GM03348 (cell line): ENCODE measurements around the gene DTNB.

Experiments used
- DNase-seq: peaks from one replicate; pipeline ENCODE4 v3.0.0; 2012; ENCODE audit warnings: low spot score

DTNB gene

DNA sequence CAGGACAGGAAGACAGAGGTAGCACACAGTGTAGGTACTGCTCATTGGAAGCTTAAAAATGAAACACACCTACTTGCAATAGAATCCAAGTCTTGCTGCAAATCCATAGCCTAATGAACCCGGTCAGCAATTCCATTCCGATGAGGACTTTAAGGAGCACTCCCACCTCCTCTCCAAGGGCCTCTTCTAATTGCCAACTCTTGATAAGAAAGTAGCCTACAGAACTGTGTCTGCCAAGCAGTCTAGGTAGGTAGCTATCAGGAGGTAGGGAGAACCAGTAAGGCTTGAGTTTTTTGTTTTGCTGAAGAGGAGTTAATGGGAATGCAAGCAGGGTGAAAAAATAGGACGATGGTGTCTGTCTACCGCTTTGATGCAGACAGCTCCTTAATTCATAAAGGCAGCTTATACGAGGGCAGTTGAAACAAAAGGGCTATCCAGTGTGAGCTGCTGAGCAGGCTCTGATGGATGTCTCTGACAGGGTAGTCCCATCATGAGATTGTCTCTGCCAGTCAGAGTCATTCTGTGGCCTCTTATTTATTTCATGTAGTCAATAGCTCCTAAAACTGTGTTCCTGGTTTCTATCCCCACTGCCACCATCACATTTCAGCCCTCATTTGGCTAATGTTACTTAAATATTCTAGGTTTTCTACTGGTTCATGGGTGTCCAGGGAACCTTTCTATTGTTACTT lies 176.0 kb downstream of the DTNB start:
- DNase-seq = no peak

- no peak for DNase-seq
These were observed 178.8 kb downstream of the DTNB start for GRCh38 chr2:25494616-25495015.

GRCh38 chr2:25493207-25493606 lies 180.2 kb downstream of the DTNB start:
- DNase-seq = no peak

GRCh38 chr2:25492726-25493125 lies 180.7 kb downstream of the DTNB start:
- no peak for DNase-seq

DNA sequence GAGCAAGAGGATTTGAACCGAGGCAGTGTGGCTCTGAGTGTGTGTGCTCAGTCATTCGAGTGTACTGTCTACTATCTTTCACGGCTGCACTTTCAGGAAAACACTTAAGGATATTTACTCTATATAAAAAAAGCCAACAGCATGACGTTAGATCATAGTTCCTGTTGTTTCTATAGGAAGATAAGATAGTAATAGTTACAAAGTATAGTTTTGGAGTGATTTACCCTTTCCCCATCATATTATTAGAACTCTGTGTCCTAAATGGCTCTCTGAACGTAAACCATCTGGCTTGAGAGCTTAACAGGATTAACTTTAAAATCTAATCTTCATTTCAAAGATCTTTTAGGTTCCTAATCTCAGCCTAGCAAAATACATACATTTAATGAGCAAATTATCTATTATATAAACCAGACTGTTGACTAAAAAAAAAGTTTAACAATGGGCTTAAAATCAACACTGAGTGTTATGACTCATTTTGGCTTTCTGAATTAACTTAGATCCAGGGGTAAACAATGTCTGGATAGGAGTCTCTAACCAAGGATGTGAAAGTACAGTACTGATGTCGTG lies 181.3 kb downstream of the DTNB start:
- peak; percentile 55 for DNase-seq

GRCh38 chr2:25491003-25491696 lies 182.2 kb downstream of the DTNB start:
- DNase-seq = peak; percentile 11

DNA sequence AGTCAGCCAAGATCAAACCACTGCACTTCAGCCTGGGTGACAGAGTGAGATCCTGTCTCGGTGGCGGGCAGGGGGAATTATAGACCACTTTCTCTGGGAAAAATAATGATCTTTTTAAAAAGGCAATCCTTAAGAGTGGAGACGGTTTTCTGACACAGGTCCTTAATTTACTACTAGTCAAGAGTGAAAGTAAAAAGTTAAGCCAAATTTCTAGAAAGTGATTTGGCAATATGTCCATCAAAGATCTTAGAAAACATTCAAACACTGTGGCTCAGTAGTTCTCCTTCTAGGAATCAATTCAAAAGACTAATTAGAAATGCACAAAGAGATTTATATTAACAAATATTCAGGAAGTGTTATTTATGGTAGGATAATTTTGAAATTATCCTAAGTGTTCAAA lies 183.2 kb downstream of the DTNB start:
- no peak for DNase-seq

- DNase-seq = no peak
These were observed 183.7 kb downstream of the DTNB start for GRCh38 chr2:25489631-25490030.

GRCh38 chr2:25483607-25484266 lies 189.6 kb downstream of the DTNB start:
- no peak for DNase-seq

DNA sequence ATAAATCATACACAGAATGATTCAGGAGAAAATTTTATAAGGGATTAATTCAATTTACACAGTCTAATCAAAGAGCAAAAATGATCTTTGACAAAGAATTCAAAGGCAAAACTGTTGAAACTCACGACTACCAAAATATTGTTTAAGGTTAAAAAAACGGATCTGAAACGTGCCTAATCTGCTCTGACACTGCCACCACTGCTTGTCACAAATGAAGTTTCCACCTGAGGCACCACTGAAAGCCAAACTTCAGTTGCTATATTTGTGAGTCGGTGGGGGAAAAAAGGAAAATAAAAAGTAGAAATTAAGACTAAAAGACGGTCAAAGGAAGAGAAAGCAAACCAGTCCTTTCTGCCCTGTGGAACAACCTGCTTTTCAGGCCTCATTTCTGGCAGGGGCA lies 191.0 kb downstream of the DTNB start:
- DNase-seq = no peak

- DNase-seq = peak; percentile 25
These were observed 191.7 kb downstream of the DTNB start for GRCh38 chr2:25481381-25482300.

DNA sequence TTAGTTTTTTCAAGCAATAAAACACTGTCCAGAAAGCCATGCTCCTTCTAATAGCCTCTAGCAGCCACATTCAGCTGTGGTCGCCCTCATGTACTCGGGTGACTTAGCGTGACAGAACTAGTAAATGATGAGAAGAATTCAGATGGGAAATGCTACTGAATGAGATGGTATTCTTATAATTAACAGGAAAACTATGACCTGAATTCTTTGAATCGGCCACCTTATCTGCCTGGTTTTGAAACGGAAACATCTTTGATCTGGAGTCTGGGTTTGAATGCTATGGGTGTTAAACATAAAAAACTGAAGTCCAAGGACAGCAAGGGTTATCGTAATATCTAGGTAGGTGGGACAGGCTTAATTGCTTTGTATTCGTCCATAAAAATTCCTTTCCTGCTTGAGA lies 192.8 kb downstream of the DTNB start:
- no peak for DNase-seq

GRCh38 chr2:25479761-25480160 lies 193.6 kb downstream of the DTNB start:
- DNase-seq = no peak

- DNase-seq = no peak
These were observed 194.6 kb downstream of the DTNB start for GRCh38 chr2:25478736-25479135.

DNA sequence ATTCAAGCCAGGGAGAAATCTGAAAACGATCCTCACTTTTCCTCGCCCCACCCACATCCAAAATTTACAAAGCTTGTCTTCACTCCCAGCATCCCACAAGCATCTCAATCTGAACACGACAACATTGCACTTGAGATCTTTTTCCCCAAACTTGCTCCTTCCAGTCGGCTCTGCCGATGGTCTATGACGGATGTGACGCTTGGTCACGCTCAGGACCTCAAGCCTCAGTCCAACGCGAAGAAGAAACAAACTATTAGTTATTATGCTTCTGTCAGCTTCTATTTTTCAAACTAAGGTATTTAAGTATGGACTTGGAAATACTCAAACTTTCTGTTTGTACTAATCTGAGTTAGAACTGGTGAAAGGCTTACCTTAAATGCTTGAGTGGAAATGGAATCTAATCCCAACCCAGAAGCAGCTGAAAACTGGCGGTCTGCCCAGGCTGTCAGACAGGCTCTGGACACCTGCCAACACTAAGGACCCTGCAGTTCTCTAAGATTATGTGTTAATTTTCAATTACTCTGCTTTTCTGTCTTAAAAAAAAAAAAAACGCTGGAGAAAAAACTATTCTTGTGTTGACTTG lies 199.5 kb downstream of the DTNB start:
- DNase-seq = no peak

DNA sequence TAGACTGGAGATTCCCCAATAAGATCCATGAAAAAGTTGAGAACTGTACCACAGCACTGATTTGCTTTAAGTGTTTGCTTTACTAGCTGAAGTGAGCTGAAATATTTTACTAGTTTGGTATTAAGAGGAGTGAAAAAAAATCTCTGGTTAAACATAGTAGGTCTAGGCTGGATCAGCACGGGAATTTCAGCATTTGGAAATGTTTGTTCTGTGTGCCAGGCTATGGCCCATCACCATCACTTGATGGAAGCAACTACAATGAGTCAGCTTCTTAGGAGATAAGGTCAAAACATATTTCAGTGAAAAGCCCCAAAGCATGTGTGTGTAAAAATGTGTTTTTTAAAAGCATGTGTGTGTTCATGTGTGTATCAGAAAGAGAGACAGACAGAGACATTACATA lies 200.2 kb downstream of the DTNB start:
- no peak for DNase-seq

- no peak for DNase-seq
These were observed 202.6 kb downstream of the DTNB start for GRCh38 chr2:25470806-25471205.

DNA sequence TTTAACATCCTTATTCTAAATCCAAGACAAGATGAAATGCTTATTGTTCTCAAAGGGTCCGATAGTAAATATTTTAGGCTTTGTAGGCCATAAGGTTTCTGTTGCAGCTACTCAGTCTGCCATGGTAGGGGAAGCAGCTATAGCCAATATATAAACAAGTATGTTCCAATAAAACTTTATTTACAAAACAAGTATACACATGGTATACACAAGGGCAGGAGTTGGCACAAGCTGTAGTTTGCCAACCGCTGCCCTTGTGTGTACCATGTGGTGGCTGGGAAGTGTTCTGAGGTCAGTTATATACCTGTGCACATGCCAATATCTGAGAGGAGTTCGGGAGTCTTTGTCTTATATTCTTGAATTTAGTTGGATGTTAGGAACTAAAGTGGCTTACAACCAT lies 205.6 kb downstream of the DTNB start:
- no peak for DNase-seq

DNA sequence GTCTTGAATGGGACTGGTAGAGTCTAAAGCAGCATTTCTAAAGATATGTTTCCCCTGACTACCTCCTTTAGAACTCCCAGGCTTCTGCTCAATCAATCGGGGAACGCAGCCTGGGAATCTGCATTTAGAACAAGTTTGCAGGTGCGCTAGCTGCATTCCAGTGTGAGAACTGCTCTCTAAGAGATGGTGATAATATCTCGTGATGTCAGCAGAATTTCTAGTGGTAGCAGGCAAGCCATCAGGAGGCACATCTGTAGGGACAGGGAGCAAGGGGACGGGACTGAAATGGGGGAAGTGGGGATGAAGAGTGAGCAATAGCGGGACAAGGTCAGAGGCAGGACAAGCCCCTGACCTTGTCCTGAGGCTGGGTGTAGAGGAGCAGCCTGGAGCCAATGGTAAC lies 211.4 kb downstream of the DTNB start:
- no peak for DNase-seq

DNA sequence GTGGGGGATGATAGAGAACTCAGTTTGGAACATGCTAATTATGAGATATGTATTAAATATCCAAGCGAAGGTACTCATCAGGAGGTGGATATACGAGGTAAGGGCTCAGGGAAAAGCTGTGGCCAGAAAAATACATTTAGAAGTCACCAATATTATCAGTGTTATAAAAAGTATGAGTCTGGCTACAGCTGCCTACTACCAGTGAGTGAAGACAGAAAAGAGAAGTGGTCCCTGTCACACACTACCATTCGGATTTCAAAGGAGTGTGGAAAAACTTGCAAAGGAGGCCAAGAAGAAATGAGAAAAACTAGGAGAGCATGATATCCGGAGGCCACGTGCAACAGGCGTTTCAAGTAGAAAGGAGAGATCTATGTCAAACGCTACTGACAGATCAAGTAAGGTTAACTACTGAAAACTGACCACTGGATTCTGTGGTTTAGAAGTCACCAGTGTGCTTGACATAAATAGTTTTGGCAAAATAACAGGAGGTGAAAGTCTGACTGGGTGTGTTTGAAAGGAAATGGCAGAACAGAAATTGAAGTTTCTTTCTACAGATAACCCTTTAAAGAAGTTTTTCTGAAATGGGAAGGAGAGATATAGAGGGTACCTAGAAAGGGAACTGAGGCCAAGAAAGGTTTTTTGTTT lies 213.0 kb downstream of the DTNB start:
- DNase-seq = no peak
